ENCODE data around the gene PCCA. TPM values are rescaled to one million over a fixed set of nuclear protein-coding genes. Genes with fewer than 3 reads are reported as not detected.

The PCCA gene
- total RNA-seq, 1 experiment from 2014 or later, result 52.8 TPM

GRCh38 chr13:100396776-100397175 is 307.9 kb downstream of the PCCA start (continued):
- TF ChIP-seq ATF6 (CRISPR knock-in tag; IDR thresholded peaks at IDR 0.05) (no peak), ZNF396 (CRISPR knock-in tag; IDR thresholded peaks at IDR 0.05; ENCODE audit: borderline replicate concordance) (no peak), CTCF (IDR thresholded peaks at IDR 0.05) (no peak; the same call in 1 of the 2 replicates)
- TF ChIP-seq, protein P1, sequence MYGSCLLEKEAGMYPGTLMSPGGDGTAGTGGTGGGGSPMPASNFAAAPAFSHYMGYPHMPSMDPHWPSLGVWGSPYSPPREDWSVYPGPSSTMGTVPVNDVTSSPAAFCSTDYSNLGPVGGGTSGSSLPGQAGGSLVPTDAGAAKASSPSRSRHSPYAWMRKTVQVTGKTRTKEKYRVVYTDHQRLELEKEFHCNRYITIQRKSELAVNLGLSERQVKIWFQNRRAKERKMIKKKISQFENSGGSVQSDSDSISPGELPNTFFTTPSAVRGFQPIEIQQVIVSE (CRISPR knock-in tag; IDR thresholded peaks at IDR 0.05; ENCODE audit: borderline replicate concordance), result no peak

DNA sequence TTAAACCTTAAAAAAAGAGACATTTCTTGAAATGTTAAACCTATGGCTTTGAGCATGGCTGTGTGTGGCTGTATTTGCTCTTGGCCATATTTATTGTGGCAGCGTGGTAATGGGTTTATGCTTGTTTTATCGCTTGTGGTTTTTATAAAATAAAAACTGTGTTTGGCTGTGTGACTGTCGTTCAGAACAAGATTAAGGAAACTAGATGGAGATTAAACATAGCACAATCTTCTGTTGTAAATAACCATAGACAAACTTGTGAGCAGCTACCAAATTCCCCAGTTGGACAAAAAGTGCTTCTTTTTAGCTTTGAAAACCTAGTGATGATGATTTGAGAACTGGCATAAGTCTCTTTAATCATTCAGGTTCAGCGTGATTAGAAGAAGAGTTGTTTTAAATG is 308.7 kb downstream of the PCCA start:
- no peak overlapping the region for H3K4me3 Mint-ChIP-seq
- ChIA-PET POLR2A (no interaction called here), CTCF (interaction anchor here (2.9 kb wide), 1 partner anchor 115 kb away, joined by 45 read pairs; no protein-coding TSS in a partner anchor)
- TF ChIP-seq, protein P2, sequence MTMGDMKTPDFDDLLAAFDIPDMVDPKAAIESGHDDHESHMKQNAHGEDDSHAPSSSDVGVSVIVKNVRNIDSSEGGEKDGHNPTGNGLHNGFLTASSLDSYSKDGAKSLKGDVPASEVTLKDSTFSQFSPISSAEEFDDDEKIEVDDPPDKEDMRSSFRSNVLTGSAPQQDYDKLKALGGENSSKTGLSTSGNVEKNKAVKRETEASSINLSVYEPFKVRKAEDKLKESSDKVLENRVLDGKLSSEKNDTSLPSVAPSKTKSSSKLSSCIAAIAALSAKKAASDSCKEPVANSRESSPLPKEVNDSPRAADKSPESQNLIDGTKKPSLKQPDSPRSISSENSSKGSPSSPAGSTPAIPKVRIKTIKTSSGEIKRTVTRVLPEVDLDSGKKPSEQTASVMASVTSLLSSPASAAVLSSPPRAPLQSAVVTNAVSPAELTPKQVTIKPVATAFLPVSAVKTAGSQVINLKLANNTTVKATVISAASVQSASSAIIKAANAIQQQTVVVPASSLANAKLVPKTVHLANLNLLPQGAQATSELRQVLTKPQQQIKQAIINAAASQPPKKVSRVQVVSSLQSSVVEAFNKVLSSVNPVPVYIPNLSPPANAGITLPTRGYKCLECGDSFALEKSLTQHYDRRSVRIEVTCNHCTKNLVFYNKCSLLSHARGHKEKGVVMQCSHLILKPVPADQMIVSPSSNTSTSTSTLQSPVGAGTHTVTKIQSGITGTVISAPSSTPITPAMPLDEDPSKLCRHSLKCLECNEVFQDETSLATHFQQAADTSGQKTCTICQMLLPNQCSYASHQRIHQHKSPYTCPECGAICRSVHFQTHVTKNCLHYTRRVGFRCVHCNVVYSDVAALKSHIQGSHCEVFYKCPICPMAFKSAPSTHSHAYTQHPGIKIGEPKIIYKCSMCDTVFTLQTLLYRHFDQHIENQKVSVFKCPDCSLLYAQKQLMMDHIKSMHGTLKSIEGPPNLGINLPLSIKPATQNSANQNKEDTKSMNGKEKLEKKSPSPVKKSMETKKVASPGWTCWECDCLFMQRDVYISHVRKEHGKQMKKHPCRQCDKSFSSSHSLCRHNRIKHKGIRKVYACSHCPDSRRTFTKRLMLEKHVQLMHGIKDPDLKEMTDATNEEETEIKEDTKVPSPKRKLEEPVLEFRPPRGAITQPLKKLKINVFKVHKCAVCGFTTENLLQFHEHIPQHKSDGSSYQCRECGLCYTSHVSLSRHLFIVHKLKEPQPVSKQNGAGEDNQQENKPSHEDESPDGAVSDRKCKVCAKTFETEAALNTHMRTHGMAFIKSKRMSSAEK (CRISPR knock-in tag; IDR thresholded peaks at IDR 0.05; ENCODE audit: borderline replicate concordance), result no peak
- no peak for TF ChIP-seq HMGXB4 (CRISPR knock-in tag; IDR thresholded peaks at IDR 0.05)
- no peak for TF ChIP-seq FOXK1 (CRISPR knock-in tag; IDR thresholded peaks at IDR 0.05)
- H3K4me1 Mint-ChIP-seq, result peaks cover 53% of the 10 kb centered on the region
- no peak for ATAC-seq
- peaks cover 3% of the 10 kb centered on the region; the same call in 1 of the 2 replicates for H3K9me3 Mint-ChIP-seq
- H3K27me3 Mint-ChIP-seq (ENCODE audit: low read depth), result no peaks in the 10 kb centered on the region
- no peak for DNase-seq (ENCODE audit: low spot score)
- peaks cover 11% of the 10 kb centered on the region for H3K36me3 Mint-ChIP-seq
- H3K27ac Mint-ChIP-seq, result peak overlapping the region; percentile 57; the same call in 1 of the 2 replicates

DNA sequence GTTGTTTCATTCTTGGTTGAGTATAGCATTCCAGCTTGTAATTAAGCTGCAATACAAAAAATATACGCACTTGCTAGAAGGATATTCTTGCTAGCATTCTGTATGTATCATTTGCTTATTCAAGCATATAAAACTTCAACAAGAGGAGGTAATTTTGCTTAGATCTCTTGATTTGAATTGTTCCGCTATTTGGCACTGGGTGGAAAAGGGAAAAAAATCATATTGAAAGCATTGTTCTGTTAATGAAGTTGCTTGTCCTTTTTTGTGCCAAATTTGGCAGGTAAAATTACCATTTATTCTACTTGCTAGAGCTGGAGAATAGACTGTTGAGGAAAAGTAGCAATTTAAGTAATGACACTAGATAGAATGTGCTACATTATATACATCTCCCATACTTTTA is 309.5 kb downstream of the PCCA start:
- Mint-ChIP-seq H3K4me1 (peaks cover 55% of the 10 kb centered on the region), H3K9me3 (peaks cover 10% of the 10 kb centered on the region)
- ATAC-seq, result no peak
- no peak for TF ChIP-seq TEAD4 (CRISPR knock-in tag; IDR thresholded peaks at IDR 0.05)
- no peak for TF ChIP-seq SMAD3 (CRISPR knock-in tag; IDR thresholded peaks at IDR 0.05; ENCODE audit: borderline replicate concordance)
- TF ChIP-seq, protein P3, sequence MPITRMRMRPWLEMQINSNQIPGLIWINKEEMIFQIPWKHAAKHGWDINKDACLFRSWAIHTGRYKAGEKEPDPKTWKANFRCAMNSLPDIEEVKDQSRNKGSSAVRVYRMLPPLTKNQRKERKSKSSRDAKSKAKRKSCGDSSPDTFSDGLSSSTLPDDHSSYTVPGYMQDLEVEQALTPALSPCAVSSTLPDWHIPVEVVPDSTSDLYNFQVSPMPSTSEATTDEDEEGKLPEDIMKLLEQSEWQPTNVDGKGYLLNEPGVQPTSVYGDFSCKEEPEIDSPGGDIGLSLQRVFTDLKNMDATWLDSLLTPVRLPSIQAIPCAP (CRISPR knock-in tag; IDR thresholded peaks at IDR 0.05), result no peak
- TF ChIP-seq SMAD4 (CRISPR knock-in tag; IDR thresholded peaks at IDR 0.05), result no peak
- TF ChIP-seq ZNF396 (CRISPR knock-in tag; IDR thresholded peaks at IDR 0.05; ENCODE audit: borderline replicate concordance), result no peak
- no peak for TF ChIP-seq NFATC4 (CRISPR knock-in tag; IDR thresholded peaks at IDR 0.05)
- no peak for TF ChIP-seq FOXK1 (CRISPR knock-in tag; IDR thresholded peaks at IDR 0.05)
- TF ChIP-seq ZNF263 (CRISPR knock-in tag; IDR thresholded peaks at IDR 0.05; ENCODE audit: low read depth), result no peak
- no peak for TF ChIP-seq ELF4 (CRISPR knock-in tag; IDR thresholded peaks at IDR 0.05; ENCODE audit: low read depth)
- no peak for TF ChIP-seq ARID4B (CRISPR knock-in tag; IDR thresholded peaks at IDR 0.05; ENCODE audit: borderline replicate concordance)

More for the DNA sequence above, 309.5 kb downstream of the PCCA start:
- CTCF ChIA-PET, result interaction anchor here (2.9 kb wide), 1 partner anchor 114 kb away, joined by 45 read pairs; no protein-coding TSS in a partner anchor
- Mint-ChIP-seq H3K27me3 (ENCODE audit: low read depth) (no peaks in the 10 kb centered on the region), H3K27ac (no peak overlapping the region), H3K36me3 (peaks cover 18% of the 10 kb centered on the region), H3K4me3 (no peak overlapping the region)
- POLR2A ChIA-PET, result no interaction called here
- DNase-seq (ENCODE audit: low spot score), result no peak
